DND-41 (cell line): ENCODE measurements around the gene ZNF668.

ENCODE experiments used
- ATAC-seq: fragments of 200-7000 bp; cut with Tn5 transposase; 3 replicates; pipeline ENCODE4 v1.9.1; 2021; ENCODE audit warnings: low read depth; ENCODE audit not compliant: insufficient read depth
- DNase-seq: peaks from one replicate; pipeline ENCODE4 v3.0.0-alpha.2; 2020
- H2AFZ ChIP-seq: 2 replicates; pipeline ENCODE4 v1.6.0; 2012; ENCODE audit warnings: low read depth, low read length
- H3K27ac ChIP-seq: 2 replicates; pipeline ENCODE4 v1.5.1; 2012; ENCODE audit warnings: low read length, inconsistent platforms
- H3K27me3 ChIP-seq: fragments of 200-600 bp; sonication (generic); 2 replicates; pipeline ENCODE4 v1.6.0; 2012; ENCODE audit warnings: low read length, mild to moderate bottlenecking, inconsistent platforms; ENCODE audit not compliant: insufficient read depth, poor library complexity
- H3K36me3 ChIP-seq: 2 replicates; pipeline ENCODE4 v1.5.1; 2012; ENCODE audit warnings: low read length, inconsistent platforms; ENCODE audit not compliant: insufficient read depth
- H3K4me1 ChIP-seq: 2 replicates; pipeline ENCODE4 v1.5.1; 2012; ENCODE audit warnings: mild to moderate bottlenecking, low read length; ENCODE audit not compliant: insufficient read depth
- H3K4me2 ChIP-seq: 2 replicates; pipeline ENCODE4 v1.6.0; 2012; ENCODE audit warnings: mild to moderate bottlenecking, moderate library complexity, low read length, inconsistent platforms; ENCODE audit not compliant: insufficient read depth
- H3K4me3 ChIP-seq, 2 experiments: fragments of 200-600 bp in 1 of 2; shearing (Covaris generic) in 1 of 2; 2 replicates each; pipeline ENCODE4 v1.5.1; 2012 to 2016; ENCODE audit warnings: inconsistent platforms in 2 of 2, low read length in 2 of 2, mild to moderate bottlenecking in 2 of 2, low read depth in 1 of 2, moderate library complexity in 1 of 2
- H3K79me2 ChIP-seq: 2 replicates; pipeline ENCODE4 v1.6.0; 2012; ENCODE audit warnings: low read length, inconsistent platforms; ENCODE audit not compliant: insufficient read depth
- H3K9ac ChIP-seq: 2 replicates; pipeline ENCODE4 v1.6.0; 2012; ENCODE audit warnings: low read depth, mild to moderate bottlenecking, inconsistent platforms, low read length, moderate library complexity
- H3K9me3 ChIP-seq: 2 replicates; pipeline ENCODE4 v1.5.1; 2012; ENCODE audit warnings: low read length, moderate library complexity, mild to moderate bottlenecking, inconsistent platforms; ENCODE audit not compliant: insufficient read depth, severe bottlenecking
- H4K20me1 ChIP-seq: 2 replicates; pipeline ENCODE4 v1.6.0; 2012; ENCODE audit warnings: low read length; ENCODE audit not compliant: insufficient read depth
- EZH2 ChIP-seq: IDR thresholded peaks from 3 replicates; pipeline ENCODE4 v1.6.1; 2012; ENCODE audit warnings: borderline replicate concordance, low read depth, mild to moderate bottlenecking, moderate library complexity, low read length, inconsistent platforms; ENCODE audit not compliant: severe bottlenecking
- TF ChIP-seq, protein P1 (sequence below): IDR thresholded peaks from 2 replicates; pipeline ENCODE4 v1.5.1; 2012; ENCODE audit warnings: borderline replicate concordance, low read length, moderate library complexity, mild to moderate bottlenecking; ENCODE audit not compliant: poor library complexity, severe bottlenecking; ENCODE audit errors: extremely low read depth

ZNF668 gene

GRCh38 chr16:31064882-31065461, 9.1 kb downstream of the ZNF668 start:
- Histone ChIP-seq H3K4me3 (no peak overlapping the region), H3K27me3 (no peaks in the 10 kb centered on the region), H3K9me3 (no peaks in the 10 kb centered on the region), H2AFZ (no peak overlapping the region), H3K27ac (no peak overlapping the region), H4K20me1 (peaks cover 25% of the 10 kb centered on the region), H3K79me2 (peaks cover 51% of the 10 kb centered on the region), H3K36me3 (peaks cover 39% of the 10 kb centered on the region), H3K4me1 (no peaks in the 10 kb centered on the region; the same call in 1 of the 2 replicates), H3K9ac (no peak overlapping the region), H3K4me2 (no peak overlapping the region)
- ATAC-seq = no peak
- TF ChIP-seq, protein P1, sequence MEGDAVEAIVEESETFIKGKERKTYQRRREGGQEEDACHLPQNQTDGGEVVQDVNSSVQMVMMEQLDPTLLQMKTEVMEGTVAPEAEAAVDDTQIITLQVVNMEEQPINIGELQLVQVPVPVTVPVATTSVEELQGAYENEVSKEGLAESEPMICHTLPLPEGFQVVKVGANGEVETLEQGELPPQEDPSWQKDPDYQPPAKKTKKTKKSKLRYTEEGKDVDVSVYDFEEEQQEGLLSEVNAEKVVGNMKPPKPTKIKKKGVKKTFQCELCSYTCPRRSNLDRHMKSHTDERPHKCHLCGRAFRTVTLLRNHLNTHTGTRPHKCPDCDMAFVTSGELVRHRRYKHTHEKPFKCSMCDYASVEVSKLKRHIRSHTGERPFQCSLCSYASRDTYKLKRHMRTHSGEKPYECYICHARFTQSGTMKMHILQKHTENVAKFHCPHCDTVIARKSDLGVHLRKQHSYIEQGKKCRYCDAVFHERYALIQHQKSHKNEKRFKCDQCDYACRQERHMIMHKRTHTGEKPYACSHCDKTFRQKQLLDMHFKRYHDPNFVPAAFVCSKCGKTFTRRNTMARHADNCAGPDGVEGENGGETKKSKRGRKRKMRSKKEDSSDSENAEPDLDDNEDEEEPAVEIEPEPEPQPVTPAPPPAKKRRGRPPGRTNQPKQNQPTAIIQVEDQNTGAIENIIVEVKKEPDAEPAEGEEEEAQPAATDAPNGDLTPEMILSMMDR = no peak
- TF ChIP-seq EZH2 = no peak
- DNase-seq = no peak

GRCh38 chr16:31063843-31064611, 10.0 kb downstream of the ZNF668 start:
- H3K4me3 ChIP-seq = no peak overlapping the region
- H3K9me3 ChIP-seq = no peaks in the 10 kb centered on the region
- peaks cover 39% of the 10 kb centered on the region for H3K36me3 ChIP-seq
- no peak overlapping the region for H3K9ac ChIP-seq
- H2AFZ ChIP-seq = no peak overlapping the region
- H4K20me1 ChIP-seq = peaks cover 25% of the 10 kb centered on the region
- H3K27ac ChIP-seq = no peak overlapping the region
- H3K79me2 ChIP-seq = peaks cover 46% of the 10 kb centered on the region
- no peak overlapping the region for H3K4me2 ChIP-seq
- H3K4me1 ChIP-seq = no peaks in the 10 kb centered on the region; the same call in 1 of the 2 replicates
- TF ChIP-seq EZH2 = no peak
- no peak for ATAC-seq
- DNase-seq = no peak
- no peaks in the 10 kb centered on the region for H3K27me3 ChIP-seq

DNA sequence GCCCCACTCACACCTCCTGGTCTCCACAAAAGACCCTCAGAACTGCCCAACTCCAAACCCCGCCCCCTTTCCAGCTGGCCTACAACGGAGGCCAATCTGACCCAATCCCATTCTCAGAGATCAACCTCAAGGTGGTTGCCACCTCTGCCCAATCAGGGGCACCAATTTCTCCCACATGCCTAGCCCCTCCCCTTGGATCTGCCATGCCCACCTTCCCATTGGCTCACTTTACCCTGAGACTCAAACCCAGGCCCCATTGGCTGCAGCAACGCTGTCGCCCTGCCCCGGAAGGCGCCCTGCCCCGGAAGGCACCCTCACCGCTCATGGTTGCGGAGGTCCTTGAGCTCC, 10.6 kb downstream of the ZNF668 start:
- H3K27ac ChIP-seq = no peak overlapping the region
- no peaks in the 10 kb centered on the region for H3K27me3 ChIP-seq
- no peaks in the 10 kb centered on the region; the same call in 1 of the 2 replicates for H3K4me1 ChIP-seq
- no peak for DNase-seq
- no peaks in the 10 kb centered on the region for H3K9me3 ChIP-seq
- no peak overlapping the region for H3K9ac ChIP-seq
- H2AFZ ChIP-seq = no peak overlapping the region
- TF ChIP-seq EZH2 = no peak
- TF ChIP-seq, protein P1 = no peak
- H3K4me2 ChIP-seq = no peak overlapping the region
- ATAC-seq = no peak
- peaks cover 25% of the 10 kb centered on the region for H4K20me1 ChIP-seq
- H3K79me2 ChIP-seq = peaks cover 41% of the 10 kb centered on the region
- no peak overlapping the region for H3K4me3 ChIP-seq
- H3K36me3 ChIP-seq = peaks cover 39% of the 10 kb centered on the region

GRCh38 chr16:31061813-31062440, 12.1 kb downstream of the ZNF668 start:
- H3K79me2 ChIP-seq = peaks cover 28% of the 10 kb centered on the region
- no peaks in the 10 kb centered on the region; the same call in 1 of the 2 replicates for H3K4me1 ChIP-seq
- peaks cover 44% of the 10 kb centered on the region for H3K36me3 ChIP-seq
- no peak overlapping the region for H3K9ac ChIP-seq
- no peaks in the 10 kb centered on the region for H3K27me3 ChIP-seq
- H3K27ac ChIP-seq = no peak overlapping the region
- H3K9me3 ChIP-seq = no peaks in the 10 kb centered on the region
- H3K4me2 ChIP-seq = no peak overlapping the region
- TF ChIP-seq, protein P1 = no peak
- no peak for TF ChIP-seq EZH2
- peaks cover 18% of the 10 kb centered on the region for H4K20me1 ChIP-seq
- no peak overlapping the region for H2AFZ ChIP-seq
- no peak overlapping the region for H3K4me3 ChIP-seq
- ATAC-seq (no peak), DNase-seq (no peak)
